K562 (cell line): ENCODE measurements around the gene CALD1. TPM values are rescaled to one million over a fixed set of nuclear protein-coding genes. Genes with fewer than 3 reads are reported as not detected.

ENCODE experiments used
- MAFK ChIP-seq: IDR thresholded peaks from 2 replicates; pipeline ENCODE4 v1.6.1; 2011; ENCODE audit warnings: low read length, improper control_type of control experiment
- NCOA4 ChIP-seq: fragments of 450-650 bp; IDR thresholded peaks from 2 replicates; pipeline ENCODE4 v1.6.1; 2018; ENCODE audit warnings: mild to moderate bottlenecking; ENCODE audit not compliant: partially characterized antibody
- NFIC ChIP-seq: fragments of 450-650 bp; IDR thresholded peaks from 2 replicates; pipeline ENCODE4 v1.6.1; 2017; ENCODE audit warnings: mild to moderate bottlenecking, inconsistent platforms
- SMAD3 ChIP-seq: fragments of 450-650 bp; formaldehyde crosslinking; conservative IDR thresholded peaks from 2 replicates; pipeline ENCODE4 v1.4.0; 2020; ENCODE audit warnings: mild to moderate bottlenecking
- TCF7 ChIP-seq: sonication (generic); IDR thresholded peaks from 2 replicates; pipeline ENCODE4 v1.6.1; 2016; ENCODE audit warnings: antibody characterized with exemption, borderline replicate concordance
- ZBTB34 ChIP-seq: fragments of 250-450 bp; sonication (Bioruptor Pico); IDR thresholded peaks from 2 replicates; pipeline ENCODE4 v1.8.0; 2021; ENCODE audit warnings: mild to moderate bottlenecking, moderate library complexity
- polyA plus RNA-seq, 8 experiments: library from polyadenylated mRNA; depleted of rRNA in 4 of 8; stranded (reverse) in 5 of 8; unstranded in 3 of 8; fragments of >200 nt; fragmentation: Nextera tagmentation in 2 of 8; fragmentation: Illumina TruSeq in 1 of 8; extraction: Ambion mirVana in 2 of 8; extraction: Trizol in 1 of 8; gene quantifications; 2 replicates each; pipeline versions ENCODE4 v1.2.1 to v1.2.3, GENCODE V29; 2011 to 2014; ENCODE audit warnings: inconsistent platforms in 1 of 8, missing spikeins in 1 of 8
- total RNA-seq, 7 experiments: library from RNA; depleted of rRNA in 6 of 7; stranded (reverse); fragments of >200 nt in 6 of 7; fragmentation: Illumina TruSeq in 2 of 7; extraction: Trizol in 2 of 7; gene quantifications; 2 replicates each; pipeline versions ENCODE4 v1.2.1 to v1.2.3, GENCODE V29; 2011 to 2021; ENCODE audit warnings: low replicate concordance in 1 of 7
- TF ChIP-seq, protein P1 (sequence below): sonication (generic); formaldehyde crosslinking; IDR thresholded peaks from 2 replicates; pipeline ENCODE4 v1.8.0; 2023; ENCODE audit warnings: missing genetic modification reagents, mild to moderate bottlenecking, borderline replicate concordance

The CALD1 gene
- total and polyA plus RNA-seq, 9 of the 15 experiments (the other 6 are each of a cell fraction or from before 2014, with no cell fraction given), result 0.40 TPM; not detected in 8

GRCh38 chr7:134818613-134819345, 39.3 kb downstream of the CALD1 start (continued):
- TF ChIP-seq, protein P1, sequence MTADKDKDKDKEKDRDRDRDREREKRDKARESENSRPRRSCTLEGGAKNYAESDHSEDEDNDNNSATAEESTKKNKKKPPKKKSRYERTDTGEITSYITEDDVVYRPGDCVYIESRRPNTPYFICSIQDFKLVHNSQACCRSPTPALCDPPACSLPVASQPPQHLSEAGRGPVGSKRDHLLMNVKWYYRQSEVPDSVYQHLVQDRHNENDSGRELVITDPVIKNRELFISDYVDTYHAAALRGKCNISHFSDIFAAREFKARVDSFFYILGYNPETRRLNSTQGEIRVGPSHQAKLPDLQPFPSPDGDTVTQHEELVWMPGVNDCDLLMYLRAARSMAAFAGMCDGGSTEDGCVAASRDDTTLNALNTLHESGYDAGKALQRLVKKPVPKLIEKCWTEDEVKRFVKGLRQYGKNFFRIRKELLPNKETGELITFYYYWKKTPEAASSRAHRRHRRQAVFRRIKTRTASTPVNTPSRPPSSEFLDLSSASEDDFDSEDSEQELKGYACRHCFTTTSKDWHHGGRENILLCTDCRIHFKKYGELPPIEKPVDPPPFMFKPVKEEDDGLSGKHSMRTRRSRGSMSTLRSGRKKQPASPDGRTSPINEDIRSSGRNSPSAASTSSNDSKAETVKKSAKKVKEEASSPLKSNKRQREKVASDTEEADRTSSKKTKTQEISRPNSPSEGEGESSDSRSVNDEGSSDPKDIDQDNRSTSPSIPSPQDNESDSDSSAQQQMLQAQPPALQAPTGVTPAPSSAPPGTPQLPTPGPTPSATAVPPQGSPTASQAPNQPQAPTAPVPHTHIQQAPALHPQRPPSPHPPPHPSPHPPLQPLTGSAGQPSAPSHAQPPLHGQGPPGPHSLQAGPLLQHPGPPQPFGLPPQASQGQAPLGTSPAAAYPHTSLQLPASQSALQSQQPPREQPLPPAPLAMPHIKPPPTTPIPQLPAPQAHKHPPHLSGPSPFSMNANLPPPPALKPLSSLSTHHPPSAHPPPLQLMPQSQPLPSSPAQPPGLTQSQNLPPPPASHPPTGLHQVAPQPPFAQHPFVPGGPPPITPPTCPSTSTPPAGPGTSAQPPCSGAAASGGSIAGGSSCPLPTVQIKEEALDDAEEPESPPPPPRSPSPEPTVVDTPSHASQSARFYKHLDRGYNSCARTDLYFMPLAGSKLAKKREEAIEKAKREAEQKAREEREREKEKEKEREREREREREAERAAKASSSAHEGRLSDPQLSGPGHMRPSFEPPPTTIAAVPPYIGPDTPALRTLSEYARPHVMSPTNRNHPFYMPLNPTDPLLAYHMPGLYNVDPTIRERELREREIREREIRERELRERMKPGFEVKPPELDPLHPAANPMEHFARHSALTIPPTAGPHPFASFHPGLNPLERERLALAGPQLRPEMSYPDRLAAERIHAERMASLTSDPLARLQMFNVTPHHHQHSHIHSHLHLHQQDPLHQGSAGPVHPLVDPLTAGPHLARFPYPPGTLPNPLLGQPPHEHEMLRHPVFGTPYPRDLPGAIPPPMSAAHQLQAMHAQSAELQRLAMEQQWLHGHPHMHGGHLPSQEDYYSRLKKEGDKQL (CRISPR knock-in tag), result no peak
- TF ChIP-seq NFIC (no peak), TCF7 (no peak), NCOA4 (no peak), MAFK (no peak), ZBTB34 (no peak), SMAD3 (CRISPR knock-in tag) (no peak)
